OCI-LY3 (cell line): ENCODE measurements around the gene SFXN3.

Source experiments
- CTCF ChIP-seq: fragments of 200-600, 300-600 bp; sonication (generic); IDR thresholded peaks from 2 replicates; pipeline ENCODE4 v1.5.1; 2014; ENCODE audit warnings: antibody characterized with exemption, low read length, low read depth
- EZH2phosphoT487 ChIP-seq: fragments of 200-600 bp; shearing (Covaris generic); IDR thresholded peaks from 2 replicates; pipeline ENCODE4 v1.6.1; 2018; ENCODE audit warnings: antibody characterized with exemption, mixed run types, low read depth

- TF ChIP-seq CTCF (no peak), EZH2phosphoT487 (no peak)
Measured at GRCh38 chr10:101087376-101087775, 56.3 kb downstream of the SFXN3 start.
